ENCODE results near the gene FEV. TPM values are rescaled to one million over a fixed set of nuclear protein-coding genes. Genes with fewer than 3 reads are reported as not detected.

FEV gene
- polyA plus RNA-seq, 4 donors: 0.11 to 0.46 (median 0.11) TPM; not detected in 1

- DNase-seq (ENCODE audit: low read depth in 4 of 4, low spot score in 3 of 4): peak in 2 of 4 donors; percentile 59 to 64
These were observed 4.9 kb downstream of the FEV start for GRCh38 chr2:218979846-218980734.

- no peak for DNase-seq (ENCODE audit: low read depth in 4 of 4, low spot score in 3 of 4)
These were observed 9.8 kb downstream of the FEV start for GRCh38 chr2:218975060-218975777.

DNA sequence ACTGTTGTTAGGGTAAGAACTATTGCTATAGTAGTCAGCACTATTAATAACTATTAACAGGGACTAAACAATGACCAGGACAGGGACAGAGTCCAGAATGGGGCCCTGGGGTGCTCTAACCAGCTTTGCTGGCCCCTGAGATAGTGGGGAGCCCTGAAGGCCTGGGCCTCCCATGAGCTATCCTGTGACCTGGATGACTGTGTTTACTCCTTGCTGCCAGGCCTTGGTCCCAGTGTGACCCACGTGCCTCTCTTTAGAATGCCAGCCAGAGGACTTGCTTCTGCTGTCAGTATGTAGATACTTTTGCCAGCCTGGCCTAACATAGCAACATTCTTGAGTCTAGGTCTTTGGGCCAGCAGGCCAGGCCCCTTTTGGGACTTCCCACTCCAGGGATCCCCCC is 14.1 kb downstream of the FEV start:
- no peak for DNase-seq (ENCODE audit: low read depth in 4 of 4, low spot score in 3 of 4)

GRCh38 chr2:218964041-218964771 is 20.8 kb downstream of the FEV start:
- DNase-seq (ENCODE audit: low read depth in 4 of 4, low spot score in 3 of 4): no peak

GRCh38 chr2:218963601-218964000 is 21.4 kb downstream of the FEV start:
- no peak for DNase-seq (ENCODE audit: low read depth in 4 of 4, low spot score in 3 of 4)

- DNase-seq (ENCODE audit: low read depth in 4 of 4, low spot score in 3 of 4): peak in 3 of 4 donors; percentile 57 to 73 (median 67)
These were observed 22.0 kb downstream of the FEV start for GRCh38 chr2:218962859-218963492.

GRCh38 chr2:218961651-218962570 is 23.1 kb downstream of the FEV start:
- DNase-seq (ENCODE audit: low read depth in 4 of 4, low spot score in 3 of 4): no peak

- DNase-seq (ENCODE audit: low read depth in 4 of 4, low spot score in 3 of 4): no peak
These were observed 23.8 kb downstream of the FEV start for GRCh38 chr2:218961229-218961628.

DNA sequence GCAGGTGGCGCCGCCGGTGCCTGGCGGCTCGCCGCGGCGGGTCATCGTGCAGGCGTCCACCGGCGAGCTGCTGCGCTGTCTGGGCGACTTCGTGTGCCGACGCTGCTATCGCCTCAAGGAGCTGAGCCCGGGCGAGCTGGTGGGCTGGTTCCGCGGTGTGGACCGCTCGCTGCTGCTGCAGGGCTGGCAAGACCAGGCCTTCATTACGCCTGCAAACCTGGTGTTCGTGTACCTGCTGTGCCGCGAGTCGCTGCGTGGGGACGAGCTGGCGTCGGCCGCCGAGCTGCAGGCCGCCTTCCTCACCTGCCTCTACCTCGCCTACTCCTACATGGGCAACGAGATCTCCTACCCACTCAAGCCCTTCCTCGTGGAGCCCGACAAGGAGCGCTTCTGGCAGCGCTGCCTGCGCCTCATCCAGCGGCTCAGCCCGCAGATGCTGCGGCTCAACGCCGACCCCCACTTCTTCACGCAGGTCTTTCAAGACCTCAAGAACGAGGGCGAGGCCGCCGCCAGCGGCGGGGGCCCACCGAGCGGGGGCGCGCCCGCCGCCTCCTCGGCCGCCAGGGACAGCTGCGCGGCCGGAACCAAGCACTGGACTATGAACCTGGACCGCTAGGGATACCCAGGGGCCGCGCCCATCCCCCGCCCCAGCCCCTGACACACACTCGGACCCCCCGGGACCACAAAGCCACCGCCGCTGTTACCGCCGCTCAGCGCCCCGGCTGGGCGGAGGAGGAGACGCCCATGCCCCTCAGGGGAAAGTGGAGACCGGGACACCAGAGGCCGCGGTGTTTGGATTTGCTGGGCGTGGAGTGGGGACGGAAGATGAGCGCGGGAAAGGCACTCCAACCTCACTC is 24.4 kb downstream of the FEV start:
- no peak for DNase-seq (ENCODE audit: low read depth in 4 of 4, low spot score in 3 of 4)

DNA sequence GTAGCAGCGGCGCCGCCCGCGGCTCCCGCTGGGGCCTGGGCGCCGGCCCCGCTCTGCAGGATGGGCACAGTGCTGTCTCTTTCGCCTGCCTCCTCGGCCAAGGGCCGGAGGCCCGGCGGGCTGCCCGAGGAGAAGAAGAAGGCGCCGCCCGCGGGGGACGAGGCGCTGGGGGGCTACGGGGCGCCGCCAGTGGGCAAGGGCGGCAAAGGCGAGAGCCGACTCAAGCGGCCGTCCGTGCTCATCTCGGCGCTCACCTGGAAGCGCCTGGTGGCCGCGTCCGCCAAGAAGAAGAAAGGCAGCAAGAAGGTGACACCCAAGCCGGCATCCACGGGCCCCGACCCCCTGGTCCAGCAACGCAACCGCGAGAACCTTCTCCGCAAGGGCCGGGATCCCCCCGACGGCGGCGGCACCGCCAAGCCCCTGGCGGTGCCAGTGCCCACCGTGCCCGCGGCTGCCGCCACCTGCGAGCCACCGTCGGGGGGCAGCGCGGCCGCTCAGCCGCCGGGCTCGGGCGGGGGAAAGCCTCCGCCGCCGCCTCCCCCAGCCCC is 25.1 kb downstream of the FEV start:
- no peak for DNase-seq (ENCODE audit: low read depth in 4 of 4, low spot score in 3 of 4)

- DNase-seq (ENCODE audit: low read depth in 4 of 4, low spot score in 3 of 4): peak; percentile 69 to 82 (median 74)
These were observed 25.7 kb downstream of the FEV start, which contains the start of gene CDK5R2 for GRCh38 chr2:218959141-218959731. Gene CDK5R2 (plus strand): TSS chr2:218959666. CDS start chr2:218959821, 155 bp downstream.

DNA sequence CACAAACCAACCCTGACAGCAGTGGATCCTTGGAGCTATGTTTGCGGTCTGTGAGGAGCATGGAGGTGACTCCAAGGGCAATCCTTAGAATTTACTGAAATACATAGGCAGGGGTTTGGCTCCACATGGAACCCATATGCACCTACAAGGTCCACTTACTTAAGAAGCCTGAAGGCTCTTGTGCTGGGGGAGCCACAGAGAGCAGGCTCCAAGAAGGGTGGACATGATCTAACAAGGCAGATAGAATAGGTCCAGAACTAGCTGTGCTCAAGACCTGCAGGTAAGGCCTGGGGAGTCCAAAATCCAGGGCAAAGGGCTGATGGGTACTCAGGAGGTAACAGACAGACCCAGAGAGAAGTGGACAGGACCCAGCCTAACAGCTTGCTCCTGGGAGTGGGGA is 26.7 kb downstream of the FEV start:
- no peak for DNase-seq (ENCODE audit: low read depth in 4 of 4, low spot score in 3 of 4)

DNA sequence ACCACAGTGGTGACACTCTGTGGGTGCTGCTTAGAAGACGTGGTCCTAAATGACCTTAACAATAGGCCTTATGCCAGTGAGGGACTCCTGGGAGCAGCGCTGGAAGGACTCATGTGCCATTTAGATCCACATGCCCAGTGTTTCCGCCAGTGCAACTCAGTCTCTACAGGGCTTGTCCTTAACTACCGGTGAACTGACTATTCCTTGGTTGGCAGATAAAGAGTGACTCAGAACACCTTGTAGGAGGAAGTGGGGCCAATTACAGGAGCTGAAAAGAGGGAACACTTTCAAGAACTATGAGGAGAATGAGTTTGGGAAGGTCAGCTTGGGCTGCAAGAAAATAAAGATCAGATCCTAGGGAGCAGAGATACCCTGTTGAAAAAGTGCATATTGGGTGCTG is 27.3 kb downstream of the FEV start:
- DNase-seq (ENCODE audit: low read depth in 4 of 4, low spot score in 3 of 4): no peak

DNA sequence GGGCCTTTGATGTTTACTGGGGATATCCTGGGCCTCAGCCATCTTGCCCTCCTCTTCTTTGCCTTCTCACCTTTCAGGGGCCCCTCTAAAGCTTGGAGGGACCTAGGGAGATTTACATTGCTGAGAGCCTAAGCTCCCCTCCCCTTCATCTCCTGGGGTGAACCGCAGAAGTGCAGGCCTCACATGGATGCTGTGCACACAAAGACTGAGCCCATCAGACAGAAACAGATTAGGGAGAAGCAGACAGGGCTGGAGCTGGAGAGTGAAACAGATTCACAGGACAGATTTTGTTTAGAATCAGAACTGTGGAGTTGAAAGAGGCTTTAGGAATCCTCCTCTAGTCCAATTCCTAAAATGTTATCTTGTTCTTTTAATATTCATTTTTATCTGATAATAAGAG is 28.9 kb downstream of the FEV start:
- DNase-seq (ENCODE audit: low read depth in 4 of 4, low spot score in 3 of 4): no peak

DNA sequence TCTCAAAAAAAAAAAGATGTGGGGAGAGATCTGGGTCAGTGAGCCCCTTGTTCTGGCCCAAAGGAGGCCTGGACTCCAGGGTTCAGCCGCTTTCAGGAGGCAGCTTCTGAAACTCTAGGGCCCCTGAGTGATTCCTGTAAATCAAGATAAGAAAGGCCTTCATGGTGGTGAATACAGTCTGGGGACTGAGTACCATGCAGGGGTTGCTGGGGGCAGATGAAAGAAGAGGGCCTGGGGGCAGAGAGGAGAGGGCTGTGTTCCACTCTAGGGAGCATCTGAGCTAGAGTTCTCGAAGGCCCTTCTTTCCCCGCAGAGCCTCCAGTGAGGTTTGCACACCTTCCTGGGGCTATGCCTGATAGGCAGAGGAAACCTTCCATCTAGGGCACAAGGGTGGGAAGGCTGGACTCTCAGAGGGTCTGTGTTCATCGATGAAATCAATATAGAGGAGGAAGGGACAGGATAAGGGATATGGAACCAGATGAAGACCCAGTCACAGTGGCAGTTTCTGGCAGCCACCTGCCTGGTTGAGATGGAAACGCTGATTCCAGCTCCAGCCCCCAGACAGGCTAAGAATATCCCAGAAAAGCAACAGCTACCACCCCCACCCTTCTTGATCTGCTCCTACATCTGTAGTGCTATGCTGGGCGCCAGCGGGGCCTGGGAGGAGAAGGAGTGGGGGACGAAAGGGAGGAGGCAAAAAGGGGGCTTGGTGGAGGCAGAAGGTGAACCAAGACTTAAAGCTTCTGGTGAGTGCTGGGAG is 30.3 kb downstream of the FEV start:
- no peak for DNase-seq (ENCODE audit: low read depth in 4 of 4, low spot score in 3 of 4)

DNA sequence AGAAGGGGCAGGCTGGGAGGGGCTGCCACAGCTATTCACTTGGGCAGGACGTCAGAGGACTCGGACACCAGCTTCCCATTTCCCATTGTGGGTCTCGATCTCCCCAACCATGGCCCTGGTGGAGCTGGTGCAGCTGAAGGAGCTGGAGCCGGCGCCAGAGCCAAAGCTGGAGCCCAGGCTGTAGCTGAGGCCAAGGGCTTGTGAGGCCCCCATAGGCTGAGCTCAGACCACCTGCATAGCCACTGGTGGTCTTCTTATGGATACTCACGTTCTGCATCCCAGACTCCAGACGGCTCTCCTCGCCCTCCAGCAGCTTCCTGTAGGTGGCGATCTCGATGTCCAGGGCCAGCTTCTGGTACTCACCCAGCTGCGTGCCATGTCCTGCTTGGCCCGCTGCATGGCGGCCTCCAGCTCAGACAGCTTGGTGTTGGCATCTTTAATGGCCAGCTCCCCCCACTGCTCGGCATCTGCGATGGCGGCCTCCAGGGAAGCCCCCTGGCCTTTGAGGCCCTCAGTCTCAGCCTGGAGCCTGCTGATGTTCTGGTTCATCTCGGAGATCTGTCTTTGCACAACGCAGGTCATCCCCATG is 31.5 kb downstream of the FEV start:
- no peak for DNase-seq (ENCODE audit: low read depth in 4 of 4, low spot score in 3 of 4)

DNA sequence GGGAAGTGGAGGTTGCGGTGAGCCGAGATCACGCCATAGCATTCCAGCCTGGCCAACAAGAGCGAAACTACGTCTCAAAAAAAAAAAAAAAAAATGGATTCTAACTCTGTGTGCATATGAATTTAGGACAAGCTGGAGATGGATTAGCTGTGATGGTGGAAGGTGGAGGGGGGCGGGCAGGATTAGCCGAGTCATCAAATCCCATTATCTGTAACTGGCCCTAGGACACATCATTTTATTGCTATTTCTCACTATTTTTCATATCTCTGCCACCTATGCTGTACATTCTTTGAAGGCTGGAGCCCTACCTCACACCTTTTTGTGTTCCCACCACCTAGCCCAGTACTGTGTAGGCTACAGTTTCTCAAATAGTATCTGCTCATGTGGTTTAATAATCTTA is 32.8 kb downstream of the FEV start:
- DNase-seq (ENCODE audit: low read depth in 4 of 4, low spot score in 3 of 4): no peak
